PC-3 (cell line): Measurements from ENCODE around the gene PRSS33. TPM values are rescaled to one million over a fixed set of nuclear protein-coding genes. Genes with fewer than 3 reads are reported as not detected.
A peak's percentile ranks its signal among the peaks of the same experiment; 100 is the strongest.

Experiments
- ATAC-seq: fragments of 200-7000 bp; cut with Tn5 transposase; 2 replicates; pipeline ENCODE4 v1.9.1; 2020; ENCODE audit warnings: mild to moderate bottlenecking, moderate library complexity
- BruUV-seq: library from RNA; stranded (reverse); fragments of 400-500 nt; replicated peaks from 2 replicates; lab custom pipeline; 2021; lab: Mats Ljungman, UMichigan
- CTCF ChIA-PET: fragments of 300-600 bp; sonication (Branson Sonifier 250); formaldehyde crosslinking; loops from one replicate; lab custom pipeline; 2022; ENCODE audit warnings: antibody characterized with exemption; lab: Charles Lee
- POLR2A ChIA-PET: fragments of 300-600 bp; sonication (Branson Sonifier 250); formaldehyde crosslinking; loops from one replicate; lab custom pipeline; 2022; ENCODE audit warnings: antibody characterized with exemption; ENCODE audit not compliant: unreplicated experiment; lab: Charles Lee
- DNase-seq: peaks from one replicate; pipeline ENCODE4 v3.0.0-alpha.2; 2015
- H2AFZ ChIP-seq: fragments of 300-600 bp; sonication (generic); 2 replicates; pipeline ENCODE4 v1.6.0; 2016; ENCODE audit warnings: antibody characterized with exemption, low read length
- H3F3A ChIP-seq: fragments of 300-600 bp; sonication (generic); one replicate; pipeline ENCODE4 v1.6.0; 2017; ENCODE audit warnings: antibody characterized with exemption, low read length, control low read depth, mild to moderate bottlenecking; ENCODE audit not compliant: unreplicated experiment
- H3K27ac ChIP-seq: fragments of 300-600 bp; sonication (generic); 2 replicates; pipeline ENCODE4 v1.5.1; 2016; ENCODE audit warnings: mild to moderate bottlenecking, low read length
- H3K27me3 ChIP-seq: fragments of 300-600 bp; sonication (generic); 2 replicates; pipeline ENCODE4 v1.6.1; 2016; ENCODE audit warnings: low read length, mixed read lengths
- H3K36me3 ChIP-seq: fragments of 300-600 bp; sonication (generic); 2 replicates; pipeline ENCODE4 v1.6.1; 2016; ENCODE audit warnings: low read depth, mixed run types, low read length, mixed read lengths
- H3K4me1 ChIP-seq: fragments of 300-600 bp; sonication (generic); 2 replicates; pipeline ENCODE4 v1.5.1; 2016; ENCODE audit warnings: low read length; ENCODE audit not compliant: insufficient read depth
- H3K4me2 ChIP-seq: fragments of 300-600 bp; sonication (generic); 2 replicates; pipeline ENCODE4 v1.6.0; 2016; ENCODE audit warnings: low read length
- H3K4me3 ChIP-seq: fragments of 300-600 bp; sonication (generic); 2 replicates; pipeline ENCODE4 v1.5.1; 2016; ENCODE audit warnings: mild to moderate bottlenecking, low read length, mixed read lengths
- H3K79me2 ChIP-seq: fragments of 300-600 bp; sonication (generic); 2 replicates; pipeline ENCODE4 v1.6.1; 2017; ENCODE audit warnings: low read length, mixed read lengths
- H3K9ac ChIP-seq: fragments of 300-600 bp; sonication (generic); 2 replicates; pipeline ENCODE4 v1.6.0; 2016; ENCODE audit warnings: mild to moderate bottlenecking, low read length
- H3K9me2 ChIP-seq: fragments of 300-600 bp; sonication (generic); replicated peaks from 2 replicates; pipeline ENCODE4 v1.6.1; 2016; ENCODE audit warnings: mixed run types, low read length, mixed read lengths
- H3K9me3 ChIP-seq: fragments of 300-600 bp; sonication (generic); 2 replicates; pipeline ENCODE4 v1.6.1; 2016; ENCODE audit warnings: low read length, mixed read lengths
- H4K20me1 ChIP-seq: fragments of 300-600 bp; sonication (generic); 2 replicates; pipeline ENCODE4 v1.6.1; 2016; ENCODE audit warnings: low read length, mixed read lengths
- CTCF ChIP-seq: fragments of 300-600 bp; sonication (generic); conservative IDR thresholded peaks from 2 replicates; pipeline ENCODE4 v1.5.1; 2017; ENCODE audit warnings: antibody characterized with exemption, low read depth, mild to moderate bottlenecking, low read length
- EZH2 ChIP-seq: fragments of 300-600 bp; sonication (generic); IDR thresholded peaks from one replicate; pipeline ENCODE4 v1.6.1; 2017; ENCODE audit warnings: antibody characterized with exemption, mild to moderate bottlenecking, low read length; ENCODE audit not compliant: unreplicated experiment
- EZH2phosphoT487 ChIP-seq: fragments of 300-600 bp; sonication (generic); IDR thresholded peaks from 2 replicates; pipeline ENCODE4 v1.6.1; 2018; ENCODE audit warnings: mild to moderate bottlenecking, antibody characterized with exemption, low read length, borderline replicate concordance
- intact Hi-C: fragments of 100-400 bp; cut with micrococcal nuclease; formaldehyde crosslinking; loops from 2 replicates; pipeline ENCODE4 v1.9.0; 2023
- total RNA-seq: library from RNA; depleted of rRNA; stranded (reverse); fragments of >200 nt; gene quantifications from 2 replicates; pipeline ENCODE4 v1.2.3, GENCODE V29; 2014

PRSS33 gene
- total RNA-seq, 1 experiment from 2014 or later = 0.11 TPM

- TF ChIP-seq EZH2phosphoT487 = no peak
- no peak for TF ChIP-seq EZH2
- TF ChIP-seq CTCF = no peak
- intact Hi-C loops = no loop called here
- POLR2A ChIA-PET = no interaction called here
These were observed 3.6 kb downstream of the PRSS33 start for GRCh38 chr16:2783581-2784357.

GRCh38 chr16:2782583-2783351, 4.6 kb downstream of the PRSS33 start:
- Histone ChIP-seq H3K9me3 (no peaks in the 10 kb centered on the region), H3K4me3 (no peak overlapping the region), H3F3A (no peaks in the 10 kb centered on the region), H2AFZ (no peak overlapping the region), H3K9me2 (no peaks in the 10 kb centered on the region), H3K27ac (no peak overlapping the region), H3K36me3 (no peaks in the 10 kb centered on the region), H4K20me1 (no peaks in the 10 kb centered on the region), H3K4me1 (peaks cover 8% of the 10 kb centered on the region), H3K9ac (no peak overlapping the region), H3K4me2 (no peak overlapping the region), H3K27me3 (no peaks in the 10 kb centered on the region), H3K79me2 (peaks cover 10% of the 10 kb centered on the region)
- peak; percentile 54 for ATAC-seq
- CTCF ChIA-PET = no interaction called here
- DNase-seq = no peak
- BruUV-seq = no TSS peak
- intact Hi-C loops = no loop called here
- no peak for TF ChIP-seq EZH2phosphoT487
- TF ChIP-seq CTCF = no peak
- TF ChIP-seq EZH2 = no peak
- POLR2A ChIA-PET = no interaction called here

More at GRCh38 chr16:2783581-2784357, 3.6 kb downstream of the PRSS33 start:
- DNase-seq = no peak
- Histone ChIP-seq H3K4me3 (no peak overlapping the region), H3K27me3 (no peaks in the 10 kb centered on the region), H3K4me2 (no peak overlapping the region), H3K9me2 (no peaks in the 10 kb centered on the region), H2AFZ (no peak overlapping the region), H3K36me3 (no peaks in the 10 kb centered on the region), H3K9me3 (no peaks in the 10 kb centered on the region), H3K27ac (no peak overlapping the region), H3K9ac (no peak overlapping the region), H3K79me2 (no peaks in the 10 kb centered on the region), H4K20me1 (no peaks in the 10 kb centered on the region), H3K4me1 (no peaks in the 10 kb centered on the region), H3F3A (no peaks in the 10 kb centered on the region)
- BruUV-seq = no TSS peak
- ATAC-seq = no peak
- CTCF ChIA-PET = no interaction called here
